Measurements from ENCODE around the gene MACROD1. TPM values are rescaled to one million over a fixed set of nuclear protein-coding genes. Genes with fewer than 3 reads are reported as not detected.

The MACROD1 gene
- total RNA-seq, 4 donors from 2014 or later, result 30.6 to 45.0 (median 35.0) TPM

DNA sequence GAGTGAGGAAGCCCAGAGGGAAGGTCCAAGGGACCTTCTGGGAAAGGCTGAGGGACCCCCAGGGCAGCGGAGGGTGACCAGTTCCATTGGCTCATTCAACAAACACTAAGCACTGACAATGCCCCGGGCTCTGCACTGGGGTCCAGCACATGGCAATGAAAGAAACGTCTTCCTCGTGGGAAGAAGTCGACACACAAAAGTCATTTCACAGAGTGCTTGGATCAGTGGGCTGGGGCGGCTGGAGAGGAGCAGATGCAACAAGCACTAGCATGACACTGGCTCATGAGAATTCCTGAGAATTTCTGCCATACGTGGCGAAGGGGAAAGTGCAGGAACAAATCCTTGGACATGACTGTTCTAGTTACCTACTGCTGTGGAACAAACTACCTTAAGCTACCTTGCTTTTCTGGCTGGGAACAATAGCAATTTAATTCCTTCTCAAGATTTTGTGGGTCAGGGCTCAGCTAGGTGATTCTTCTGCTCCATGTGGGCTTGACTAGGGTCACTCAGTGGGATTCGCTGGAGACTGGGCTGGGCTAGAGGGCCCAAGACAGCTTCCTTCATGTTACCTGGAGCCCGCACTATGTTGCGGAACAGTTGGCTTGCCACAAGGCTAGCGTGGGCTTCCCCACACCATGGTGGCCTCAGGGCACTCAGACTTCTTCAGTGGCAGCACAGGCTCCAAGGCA is 13.2 kb upstream of the MACROD1 start:
- H3K4me1 ChIP-seq, result peaks cover 0 to 41% (median 26%) of the 10 kb centered on the region in 4 donors
- H3K9me3 ChIP-seq, result no peaks in the 10 kb centered on the region
- no peaks in the 10 kb centered on the region for H3K36me3 ChIP-seq
- DNase-seq (ENCODE audit: low spot score in 2 of 2), result no peak
- 89 to 90% methylated on average over 10 to 12 of the region's 12 CpGs for WGBS, 2 donors
- no peak overlapping the region for H3K4me3 ChIP-seq
- H3K27me3 ChIP-seq, result no peaks in the 10 kb centered on the region
- no peak for TF ChIP-seq EP300 (IDR thresholded peaks at IDR 0.05)
- TF ChIP-seq POLR2A (IDR thresholded peaks at IDR 0.05), result no peak
- H3K27ac ChIP-seq, result no peak overlapping the region

DNA sequence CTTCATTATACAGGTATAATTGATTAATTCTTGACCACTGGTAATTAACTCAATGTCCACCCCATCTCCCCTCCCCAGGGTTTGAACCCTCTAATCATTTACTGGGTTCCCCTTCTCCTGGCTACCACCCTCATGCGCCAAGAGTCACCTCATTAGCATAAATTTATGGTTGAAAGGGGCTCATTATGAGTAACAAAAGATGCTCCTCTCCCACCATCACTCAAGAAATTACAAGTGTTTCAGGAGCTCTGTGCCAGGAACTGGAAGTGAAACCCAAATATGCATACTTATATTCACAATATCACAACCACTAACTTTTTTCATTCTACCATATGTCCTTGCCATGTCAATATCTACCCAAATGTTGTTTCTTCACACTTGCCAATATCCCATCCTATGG is 12.3 kb upstream of the MACROD1 start:
- no peaks in the 10 kb centered on the region for H3K36me3 ChIP-seq
- peaks cover 0 to 5% (median 0%) of the 10 kb centered on the region in 4 donors for H3K9me3 ChIP-seq
- H3K4me3 ChIP-seq, result no peak overlapping the region
- peaks cover 0 to 32% (median 19%) of the 10 kb centered on the region in 4 donors for H3K4me1 ChIP-seq
- no peak for DNase-seq (ENCODE audit: low spot score in 2 of 2)
- TF ChIP-seq, protein P1, sequence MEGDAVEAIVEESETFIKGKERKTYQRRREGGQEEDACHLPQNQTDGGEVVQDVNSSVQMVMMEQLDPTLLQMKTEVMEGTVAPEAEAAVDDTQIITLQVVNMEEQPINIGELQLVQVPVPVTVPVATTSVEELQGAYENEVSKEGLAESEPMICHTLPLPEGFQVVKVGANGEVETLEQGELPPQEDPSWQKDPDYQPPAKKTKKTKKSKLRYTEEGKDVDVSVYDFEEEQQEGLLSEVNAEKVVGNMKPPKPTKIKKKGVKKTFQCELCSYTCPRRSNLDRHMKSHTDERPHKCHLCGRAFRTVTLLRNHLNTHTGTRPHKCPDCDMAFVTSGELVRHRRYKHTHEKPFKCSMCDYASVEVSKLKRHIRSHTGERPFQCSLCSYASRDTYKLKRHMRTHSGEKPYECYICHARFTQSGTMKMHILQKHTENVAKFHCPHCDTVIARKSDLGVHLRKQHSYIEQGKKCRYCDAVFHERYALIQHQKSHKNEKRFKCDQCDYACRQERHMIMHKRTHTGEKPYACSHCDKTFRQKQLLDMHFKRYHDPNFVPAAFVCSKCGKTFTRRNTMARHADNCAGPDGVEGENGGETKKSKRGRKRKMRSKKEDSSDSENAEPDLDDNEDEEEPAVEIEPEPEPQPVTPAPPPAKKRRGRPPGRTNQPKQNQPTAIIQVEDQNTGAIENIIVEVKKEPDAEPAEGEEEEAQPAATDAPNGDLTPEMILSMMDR (IDR thresholded peaks at IDR 0.05), result no peak
- no peak for TF ChIP-seq POLR2A (IDR thresholded peaks at IDR 0.05)
- TF ChIP-seq EP300 (IDR thresholded peaks at IDR 0.05), result no peak
- no peaks in the 10 kb centered on the region for H3K27me3 ChIP-seq
- H3K27ac ChIP-seq, result no peak overlapping the region
- WGBS, 2 donors, result 89 to 100% methylated on average over 1 of the region's 1 CpG

DNA sequence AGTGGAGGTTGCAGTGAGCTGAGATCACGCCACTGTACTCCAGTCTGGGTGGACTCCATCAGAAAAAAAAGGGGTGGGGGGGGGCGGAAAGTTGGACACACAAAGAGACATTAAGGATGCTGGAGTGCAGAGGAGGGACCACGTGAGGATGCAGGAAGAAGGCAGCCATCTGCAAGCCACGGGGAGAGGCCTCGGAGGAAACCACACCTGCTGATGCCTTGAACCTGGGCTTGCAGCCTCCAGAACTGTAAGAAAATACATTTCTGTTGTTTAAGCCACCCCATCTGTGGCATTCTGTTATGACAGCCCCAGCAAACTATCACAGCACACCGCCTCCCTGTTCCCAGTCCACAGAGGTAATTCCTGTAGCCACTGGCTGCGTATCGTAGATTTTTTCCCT is 10.8 kb upstream of the MACROD1 start:
- H3K27me3 ChIP-seq, result no peaks in the 10 kb centered on the region
- DNase-seq (ENCODE audit: low spot score in 2 of 2), result no peak
- H3K9me3 ChIP-seq, result peaks cover 0 to 5% (median 0%) of the 10 kb centered on the region in 4 donors
- TF ChIP-seq, protein P1 (IDR thresholded peaks at IDR 0.05), result no peak
- no peaks in the 10 kb centered on the region for H3K36me3 ChIP-seq
- peaks cover 0 to 18% (median 11%) of the 10 kb centered on the region in 4 donors for H3K4me1 ChIP-seq
- H3K27ac ChIP-seq, result no peak overlapping the region
- no peak overlapping the region for H3K4me3 ChIP-seq
- 75 to 84% methylated on average over 8 of the region's 8 CpGs for WGBS, 2 donors

DNA sequence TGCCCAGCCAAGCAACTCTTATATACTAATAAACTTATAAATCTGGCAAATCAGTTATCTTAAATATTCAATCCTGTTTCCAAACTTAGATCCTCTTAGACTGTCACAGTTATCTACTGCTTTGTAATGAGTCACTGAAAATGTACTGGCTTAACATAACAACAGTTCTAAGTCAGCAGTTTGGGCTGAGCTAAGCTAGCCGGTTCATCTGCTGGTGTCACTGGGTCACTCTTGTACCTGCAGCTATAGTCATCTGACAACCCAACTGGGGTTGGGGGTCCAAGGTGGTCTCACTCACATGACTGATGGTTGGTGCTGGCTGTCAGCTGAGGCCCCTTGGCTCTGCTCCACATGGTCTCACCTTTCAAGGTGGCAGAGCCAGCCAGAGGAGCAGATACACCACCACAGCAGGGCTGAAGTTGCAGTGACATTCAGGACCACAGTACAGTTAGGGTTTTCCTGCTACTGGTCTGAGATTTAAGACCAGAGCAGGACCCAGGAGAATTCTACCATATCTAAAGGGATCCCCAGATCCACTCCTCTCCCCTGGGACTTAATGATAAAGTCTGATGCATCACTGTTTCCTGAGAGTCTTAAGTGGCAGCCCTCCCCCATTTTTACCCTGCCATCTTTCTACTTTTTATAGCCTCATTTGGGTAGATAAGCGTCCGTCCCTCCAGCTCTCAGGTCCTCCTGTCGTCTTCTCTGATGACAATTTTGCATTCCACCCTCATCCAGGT is 7.9 kb upstream of the MACROD1 start:
- no peak overlapping the region for H3K27ac ChIP-seq
- no peak overlapping the region for H3K4me3 ChIP-seq
- no peaks in the 10 kb centered on the region for H3K36me3 ChIP-seq
- no peaks in the 10 kb centered on the region for H3K4me1 ChIP-seq
- WGBS, 2 donors, result 92 to 93% methylated on average over 4 of the region's 4 CpGs
- no peak for DNase-seq (ENCODE audit: low spot score in 2 of 2)
- H3K27me3 ChIP-seq, result no peaks in the 10 kb centered on the region
- H3K9me3 ChIP-seq, result peaks cover 0 to 5% (median 0%) of the 10 kb centered on the region in 4 donors
- no peak for TF ChIP-seq EP300 (IDR thresholded peaks at IDR 0.05)
- TF ChIP-seq, protein P1 (IDR thresholded peaks at IDR 0.05), result no peak
- no peak for TF ChIP-seq POLR2A (IDR thresholded peaks at IDR 0.05)

DNA sequence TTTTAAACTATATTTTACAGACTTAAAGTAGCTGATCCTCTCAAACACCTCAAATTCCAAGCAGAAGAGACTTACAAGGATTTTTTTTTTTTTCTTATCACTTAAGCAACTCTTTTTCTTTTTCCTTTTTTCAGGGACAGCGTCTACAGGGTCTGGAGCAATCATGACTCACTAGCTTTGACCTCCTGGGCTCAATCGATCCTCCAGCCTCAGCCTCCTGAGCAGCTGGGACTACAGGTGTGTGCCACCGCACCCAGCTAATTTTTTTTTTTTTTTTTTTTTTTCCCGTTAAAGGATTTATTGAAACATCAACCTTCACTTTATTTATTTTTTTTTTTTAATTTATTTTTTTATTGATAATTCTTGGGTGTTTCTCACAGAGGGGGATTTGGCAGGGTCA is 4.5 kb upstream of the MACROD1 start:
- no peak overlapping the region for H3K4me3 ChIP-seq
- no peak overlapping the region for H3K27ac ChIP-seq
- no peak for DNase-seq (ENCODE audit: low spot score in 2 of 2)
- H3K9me3 ChIP-seq, result peaks cover 0 to 5% (median 0%) of the 10 kb centered on the region in 4 donors
- TF ChIP-seq, protein P1 (IDR thresholded peaks at IDR 0.05), result no peak
- no peak for TF ChIP-seq POLR2A (IDR thresholded peaks at IDR 0.05)
- TF ChIP-seq EP300 (IDR thresholded peaks at IDR 0.05), result no peak
- no peaks in the 10 kb centered on the region for H3K27me3 ChIP-seq
- no peaks in the 10 kb centered on the region for H3K36me3 ChIP-seq
- peaks cover 0 to 10% (median 5%) of the 10 kb centered on the region in 4 donors for H3K4me1 ChIP-seq
- 88 to 91% methylated on average over 4 of the region's 4 CpGs for WGBS, 2 donors
